ENCODE measurements around the gene ASGR1. TPM values are rescaled to one million over a fixed set of nuclear protein-coding genes. Genes with fewer than 3 reads are reported as not detected.

ASGR1 gene
- total and polyA plus RNA-seq, 2 experiments from 2014 or later = 0.75 to 0.97 TPM

- Histone ChIP-seq H3K27ac (no peak overlapping the region), H3K36me3 (ENCODE audit: low read depth) (no peaks in the 10 kb centered on the region), H2AFZ (no peak overlapping the region), H3K27me3 (replicated peaks; ENCODE audit: insufficient read depth) (peaks cover 51% of the 10 kb centered on the region), H3K9me2 (ENCODE audit: insufficient read depth) (no peaks in the 10 kb centered on the region), H3K9ac (no peak overlapping the region), H4K20me1 (ENCODE audit: insufficient read depth) (no peaks in the 10 kb centered on the region), H3K9me3 (ENCODE audit: low read depth) (no peaks in the 10 kb centered on the region), H3F3A (ENCODE audit: insufficient read depth) (no peaks in the 10 kb centered on the region), H3K4me3 (no peak overlapping the region), H3K4me1 (ENCODE audit: insufficient read depth) (no peaks in the 10 kb centered on the region), H3K4me2 (ENCODE audit: unreplicated experiment) (no peak overlapping the region), H3K79me2 (ENCODE audit: insufficient read depth) (no peaks in the 10 kb centered on the region)
- no peak for DNase-seq
- WGBS, 2 experiments (ENCODE audit: low coverage in 1 of 2, low lambda C conversion rate in 2 of 2, missing lambda C conversion rate in 2 of 2) = 61 to 75% methylated on average over 5 of the region's 5 CpGs
- in situ Hi-C loops (cut with MboI) = loop anchor here (25.0 kb wide), 1 partner anchor 213 kb away; no protein-coding TSS in a partner anchor
- TF ChIP-seq EZH2phosphoT487 (IDR thresholded peaks at IDR 0.05; ENCODE audit: insufficient read depth, low read depth) (no peak), EZH2 (IDR thresholded peaks at IDR 0.05; ENCODE audit: insufficient read depth, poor library complexity, severe bottlenecking) (no peak)
Measured at GRCh38 chr17:7124923-7125322, 54.2 kb downstream of the ASGR1 start.

- Histone ChIP-seq H3K79me2 (ENCODE audit: insufficient read depth) (no peaks in the 10 kb centered on the region), H3K27ac (no peak overlapping the region), H3K9me3 (ENCODE audit: low read depth) (no peaks in the 10 kb centered on the region), H3K36me3 (ENCODE audit: low read depth) (no peaks in the 10 kb centered on the region), H3K27me3 (replicated peaks; ENCODE audit: insufficient read depth) (peaks cover 51% of the 10 kb centered on the region), H3K4me1 (ENCODE audit: insufficient read depth) (no peaks in the 10 kb centered on the region), H4K20me1 (ENCODE audit: insufficient read depth) (no peaks in the 10 kb centered on the region), H3F3A (ENCODE audit: insufficient read depth) (no peaks in the 10 kb centered on the region), H3K4me2 (ENCODE audit: unreplicated experiment) (no peak overlapping the region), H3K9me2 (ENCODE audit: insufficient read depth) (no peaks in the 10 kb centered on the region), H3K9ac (no peak overlapping the region), H2AFZ (no peak overlapping the region), H3K4me3 (no peak overlapping the region)
- WGBS, 2 experiments (ENCODE audit: low coverage in 1 of 2, low lambda C conversion rate in 2 of 2, missing lambda C conversion rate in 2 of 2) = 34 to 38% methylated on average over 4 of the region's 4 CpGs
- in situ Hi-C loops (cut with MboI) = no loop called here
- TF ChIP-seq EZH2phosphoT487 (IDR thresholded peaks at IDR 0.05; ENCODE audit: insufficient read depth, low read depth) = no peak
- TF ChIP-seq EZH2 (IDR thresholded peaks at IDR 0.05; ENCODE audit: insufficient read depth, poor library complexity, severe bottlenecking) = no peak
- no peak for DNase-seq
Measured at GRCh38 chr17:7123844-7124243, 55.3 kb downstream of the ASGR1 start.

MicroRNAs within 50 kb of the gene (microRNA counts, 767-probe panel; counts per million panel counts)
- 447 counts per million, percentile 86 among the panel's probes with 10 or more counts for microRNA hsa-miR-324-3p
- microRNA hsa-miR-324-5p = 447 counts per million, percentile 86 among the panel's probes with 10 or more counts

Small RNA genes lying within 50 kb of the gene (microRNA-seq; reads per million reads assigned to microRNA genes)
- gene MIR324 (ENCODE audit: borderline number of aligned reads) = 3,371 reads per million, percentile 87 among the genes with 10 or more reads in this experiment

Small RNA genes lying within 50 kb of the gene (small RNA-seq; reads per million reads assigned to genes)
- not detected for gene AC120057.4 (ENCODE audit: low read depth, low replicate concordance)
- gene MIR324 (ENCODE audit: low read depth, low replicate concordance) = 0.25 reads per million

Other genes starting within 250 kb of the ASGR1 start
- gene ALOX12, start 183.3 kb downstream of the ASGR1 start, total RNA-seq (2014; rRNA removed; shearing (Covaris generic)) = not detected in 2 replicates
- gene ALOX12, start 183.3 kb downstream of the ASGR1 start, polyA plus RNA-seq (2016; fragmentation: Nextera tagmentation; extraction: Ambion mirVana) = 0.24 and 0.31 TPM in 2 replicates
- 130 and 211 TPM in 2 replicates for gene RNASEK, start 166.7 kb downstream of the ASGR1 start, total RNA-seq (2014; rRNA removed; shearing (Covaris generic))
- gene RNASEK, start 166.7 kb downstream of the ASGR1 start, polyA plus RNA-seq (2016; fragmentation: Nextera tagmentation; extraction: Ambion mirVana) = 623 and 652 TPM in 2 replicates
- gene BCL6B, start 156.3 kb downstream of the ASGR1 start, total RNA-seq (2014; rRNA removed; shearing (Covaris generic)) = not detected in 2 replicates
- not detected in 2 replicates for gene BCL6B, start 156.3 kb downstream of the ASGR1 start, polyA plus RNA-seq (2016; fragmentation: Nextera tagmentation; extraction: Ambion mirVana)
- 0.25 TPM in 1 of 2 replicates, not detected in the other for gene SLC16A13, start 143.4 kb downstream of the ASGR1 start, total RNA-seq (2014; rRNA removed; shearing (Covaris generic))
- gene SLC16A13, start 143.4 kb downstream of the ASGR1 start, polyA plus RNA-seq (2016; fragmentation: Nextera tagmentation; extraction: Ambion mirVana) = 0.87 and 1.1 TPM in 2 replicates
- gene SLC16A11, start 135.3 kb downstream of the ASGR1 start, total RNA-seq (2014; rRNA removed; shearing (Covaris generic)) = not detected in 2 replicates
- 0.30 TPM in 1 of 2 replicates, not detected in the other for gene SLC16A11, start 135.3 kb downstream of the ASGR1 start, polyA plus RNA-seq (2016; fragmentation: Nextera tagmentation; extraction: Ambion mirVana)
- not detected in 2 replicates for gene CLEC10A, start 99.1 kb downstream of the ASGR1 start, total RNA-seq (2014; rRNA removed; shearing (Covaris generic))
- not detected in 2 replicates for gene CLEC10A, start 99.1 kb downstream of the ASGR1 start, polyA plus RNA-seq (2016; fragmentation: Nextera tagmentation; extraction: Ambion mirVana)
- not detected in 2 replicates for gene ASGR2, start 64.5 kb downstream of the ASGR1 start, total RNA-seq (2014; rRNA removed; shearing (Covaris generic))
- not detected in 2 replicates for gene ASGR2, start 64.5 kb downstream of the ASGR1 start, polyA plus RNA-seq (2016; fragmentation: Nextera tagmentation; extraction: Ambion mirVana)
- 13.1 and 23.8 TPM in 2 replicates for gene DLG4, start 40.5 kb upstream of the ASGR1 start, total RNA-seq (2014; rRNA removed; shearing (Covaris generic))
- gene DLG4, start 40.5 kb upstream of the ASGR1 start, polyA plus RNA-seq (2016; fragmentation: Nextera tagmentation; extraction: Ambion mirVana) = 1.3 and 1.9 TPM in 2 replicates
- gene ACADVL, start 40.6 kb upstream of the ASGR1 start, total RNA-seq (2014; rRNA removed; shearing (Covaris generic)) = 453 and 600 TPM in 2 replicates
- gene ACADVL, start 40.6 kb upstream of the ASGR1 start, polyA plus RNA-seq (2016; fragmentation: Nextera tagmentation; extraction: Ambion mirVana) = 386 and 441 TPM in 2 replicates
- 41.2 and 45.8 TPM in 2 replicates for gene DVL2, start 55.1 kb upstream of the ASGR1 start, total RNA-seq (2014; rRNA removed; shearing (Covaris generic))
- gene DVL2, start 55.1 kb upstream of the ASGR1 start, polyA plus RNA-seq (2016; fragmentation: Nextera tagmentation; extraction: Ambion mirVana) = 18.9 and 19.5 TPM in 2 replicates
- 32.0 and 42.6 TPM in 2 replicates for gene PHF23, start 60.1 kb upstream of the ASGR1 start, total RNA-seq (2014; rRNA removed; shearing (Covaris generic))
- 40.7 and 45.6 TPM in 2 replicates for gene PHF23, start 60.1 kb upstream of the ASGR1 start, polyA plus RNA-seq (2016; fragmentation: Nextera tagmentation; extraction: Ambion mirVana)
- 152 and 355 TPM in 2 replicates for gene GABARAP, start 63.1 kb upstream of the ASGR1 start, total RNA-seq (2014; rRNA removed; shearing (Covaris generic))
- gene GABARAP, start 63.1 kb upstream of the ASGR1 start, polyA plus RNA-seq (2016; fragmentation: Nextera tagmentation; extraction: Ambion mirVana) = 845 and 847 TPM in 2 replicates
- 38.9 and 63.2 TPM in 2 replicates for gene CTDNEP1, start 72.4 kb upstream of the ASGR1 start, total RNA-seq (2014; rRNA removed; shearing (Covaris generic))
- gene CTDNEP1, start 72.4 kb upstream of the ASGR1 start, polyA plus RNA-seq (2016; fragmentation: Nextera tagmentation; extraction: Ambion mirVana) = 30.0 and 30.7 TPM in 2 replicates
- 25.9 and 32.9 TPM in 2 replicates for gene ELP5, start 72.8 kb upstream of the ASGR1 start, total RNA-seq (2014; rRNA removed; shearing (Covaris generic))
- 34.8 and 34.9 TPM in 2 replicates for gene ELP5, start 72.8 kb upstream of the ASGR1 start, polyA plus RNA-seq (2016; fragmentation: Nextera tagmentation; extraction: Ambion mirVana)
- gene CLDN7, start 83.1 kb upstream of the ASGR1 start, total RNA-seq (2014; rRNA removed; shearing (Covaris generic)) = 4.5 and 5.4 TPM in 2 replicates
- 1.7 and 2.3 TPM in 2 replicates for gene CLDN7, start 83.1 kb upstream of the ASGR1 start, polyA plus RNA-seq (2016; fragmentation: Nextera tagmentation; extraction: Ambion mirVana)
- not detected in 2 replicates for gene SLC2A4, start 102.3 kb upstream of the ASGR1 start, total RNA-seq (2014; rRNA removed; shearing (Covaris generic))
- 0.08 TPM in 1 of 2 replicates, not detected in the other for gene SLC2A4, start 102.3 kb upstream of the ASGR1 start, polyA plus RNA-seq (2016; fragmentation: Nextera tagmentation; extraction: Ambion mirVana)
- gene YBX2, start 115.3 kb upstream of the ASGR1 start, total RNA-seq (2014; rRNA removed; shearing (Covaris generic)) = 0.22 TPM in 1 of 2 replicates, not detected in the other
- not detected in 2 replicates for gene YBX2, start 115.3 kb upstream of the ASGR1 start, polyA plus RNA-seq (2016; fragmentation: Nextera tagmentation; extraction: Ambion mirVana)
- 869 and 956 TPM in 2 replicates for gene EIF5A, start 128.3 kb upstream of the ASGR1 start, total RNA-seq (2014; rRNA removed; shearing (Covaris generic))
- 998 and 1,047 TPM in 2 replicates for gene EIF5A, start 128.3 kb upstream of the ASGR1 start, polyA plus RNA-seq (2016; fragmentation: Nextera tagmentation; extraction: Ambion mirVana)
- 50.1 and 81.3 TPM in 2 replicates for gene GPS2, start 136.0 kb upstream of the ASGR1 start, total RNA-seq (2014; rRNA removed; shearing (Covaris generic))
- 53.8 and 59.4 TPM in 2 replicates for gene GPS2, start 136.0 kb upstream of the ASGR1 start, polyA plus RNA-seq (2016; fragmentation: Nextera tagmentation; extraction: Ambion mirVana)
- 12.8 and 20.1 TPM in 2 replicates for gene NEURL4, start 150.0 kb upstream of the ASGR1 start, total RNA-seq (2014; rRNA removed; shearing (Covaris generic))
- 2.0 and 2.1 TPM in 2 replicates for gene NEURL4, start 150.0 kb upstream of the ASGR1 start, polyA plus RNA-seq (2016; fragmentation: Nextera tagmentation; extraction: Ambion mirVana)
- gene ACAP1, start 157.2 kb upstream of the ASGR1 start, total RNA-seq (2014; rRNA removed; shearing (Covaris generic)) = 0.89 and 4.4 TPM in 2 replicates
- 15.6 and 15.7 TPM in 2 replicates for gene ACAP1, start 157.2 kb upstream of the ASGR1 start, polyA plus RNA-seq (2016; fragmentation: Nextera tagmentation; extraction: Ambion mirVana)
- 24.9 and 27.2 TPM in 2 replicates for gene KCTD11, start 172.8 kb upstream of the ASGR1 start, total RNA-seq (2014; rRNA removed; shearing (Covaris generic))
- gene KCTD11, start 172.8 kb upstream of the ASGR1 start, polyA plus RNA-seq (2016; fragmentation: Nextera tagmentation; extraction: Ambion mirVana) = 15.5 and 16.2 TPM in 2 replicates
- not detected in 2 replicates for gene TMEM95, start 175.8 kb upstream of the ASGR1 start, total RNA-seq (2014; rRNA removed; shearing (Covaris generic))
- gene TMEM95, start 175.8 kb upstream of the ASGR1 start, polyA plus RNA-seq (2016; fragmentation: Nextera tagmentation; extraction: Ambion mirVana) = not detected in 2 replicates
- 0.43 and 2.7 TPM in 2 replicates for gene TNK1, start 201.7 kb upstream of the ASGR1 start, total RNA-seq (2014; rRNA removed; shearing (Covaris generic))
- 1.1 and 1.2 TPM in 2 replicates for gene TNK1, start 201.7 kb upstream of the ASGR1 start, polyA plus RNA-seq (2016; fragmentation: Nextera tagmentation; extraction: Ambion mirVana)
- gene PLSCR3, start 215.2 kb upstream of the ASGR1 start, total RNA-seq (2014; rRNA removed; shearing (Covaris generic)) = 72.8 and 73.9 TPM in 2 replicates
- gene PLSCR3, start 215.2 kb upstream of the ASGR1 start, polyA plus RNA-seq (2016; fragmentation: Nextera tagmentation; extraction: Ambion mirVana) = 136 and 153 TPM in 2 replicates
- 18.0 and 59.3 TPM in 2 replicates for gene TMEM256, start 224.7 kb upstream of the ASGR1 start, total RNA-seq (2014; rRNA removed; shearing (Covaris generic))
- 40.1 and 44.2 TPM in 2 replicates for gene TMEM256, start 224.7 kb upstream of the ASGR1 start, polyA plus RNA-seq (2016; fragmentation: Nextera tagmentation; extraction: Ambion mirVana)
- 8.0 and 9.5 TPM in 2 replicates for gene NLGN2, start 228.5 kb upstream of the ASGR1 start, total RNA-seq (2014; rRNA removed; shearing (Covaris generic))
- 3.3 and 3.5 TPM in 2 replicates for gene NLGN2, start 228.5 kb upstream of the ASGR1 start, polyA plus RNA-seq (2016; fragmentation: Nextera tagmentation; extraction: Ambion mirVana)
- gene SPEM1, start 241.0 kb upstream of the ASGR1 start, total RNA-seq (2014; rRNA removed; shearing (Covaris generic)) = not detected in 2 replicates
- not detected in 2 replicates for gene SPEM1, start 241.0 kb upstream of the ASGR1 start, polyA plus RNA-seq (2016; fragmentation: Nextera tagmentation; extraction: Ambion mirVana)
- gene SPEM2, start 246.2 kb upstream of the ASGR1 start, total RNA-seq (2014; rRNA removed; shearing (Covaris generic)) = not detected in 2 replicates
- gene SPEM2, start 246.2 kb upstream of the ASGR1 start, polyA plus RNA-seq (2016; fragmentation: Nextera tagmentation; extraction: Ambion mirVana) = not detected in 2 replicates
- gene SPEM3, start 249.5 kb upstream of the ASGR1 start, total RNA-seq (2014; rRNA removed; shearing (Covaris generic)) = not detected in 2 replicates
- gene SPEM3, start 249.5 kb upstream of the ASGR1 start, polyA plus RNA-seq (2016; fragmentation: Nextera tagmentation; extraction: Ambion mirVana) = not detected in 2 replicates